ENCODE measurements around the gene KLRF1.

KLRF1 gene

GRCh38 chr12:9809338-9809737, 17.9 kb upstream of the KLRF1 start:
- no peak for DNase-seq (ENCODE audit: low read depth)
- no peak overlapping the region for H3K4me3 ChIP-seq (ENCODE audit: low read length)
- TF ChIP-seq, protein P1, sequence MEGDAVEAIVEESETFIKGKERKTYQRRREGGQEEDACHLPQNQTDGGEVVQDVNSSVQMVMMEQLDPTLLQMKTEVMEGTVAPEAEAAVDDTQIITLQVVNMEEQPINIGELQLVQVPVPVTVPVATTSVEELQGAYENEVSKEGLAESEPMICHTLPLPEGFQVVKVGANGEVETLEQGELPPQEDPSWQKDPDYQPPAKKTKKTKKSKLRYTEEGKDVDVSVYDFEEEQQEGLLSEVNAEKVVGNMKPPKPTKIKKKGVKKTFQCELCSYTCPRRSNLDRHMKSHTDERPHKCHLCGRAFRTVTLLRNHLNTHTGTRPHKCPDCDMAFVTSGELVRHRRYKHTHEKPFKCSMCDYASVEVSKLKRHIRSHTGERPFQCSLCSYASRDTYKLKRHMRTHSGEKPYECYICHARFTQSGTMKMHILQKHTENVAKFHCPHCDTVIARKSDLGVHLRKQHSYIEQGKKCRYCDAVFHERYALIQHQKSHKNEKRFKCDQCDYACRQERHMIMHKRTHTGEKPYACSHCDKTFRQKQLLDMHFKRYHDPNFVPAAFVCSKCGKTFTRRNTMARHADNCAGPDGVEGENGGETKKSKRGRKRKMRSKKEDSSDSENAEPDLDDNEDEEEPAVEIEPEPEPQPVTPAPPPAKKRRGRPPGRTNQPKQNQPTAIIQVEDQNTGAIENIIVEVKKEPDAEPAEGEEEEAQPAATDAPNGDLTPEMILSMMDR (conservative IDR thresholded peaks at IDR 0.05; ENCODE audit: low read depth, low read length): no peak

DNA sequence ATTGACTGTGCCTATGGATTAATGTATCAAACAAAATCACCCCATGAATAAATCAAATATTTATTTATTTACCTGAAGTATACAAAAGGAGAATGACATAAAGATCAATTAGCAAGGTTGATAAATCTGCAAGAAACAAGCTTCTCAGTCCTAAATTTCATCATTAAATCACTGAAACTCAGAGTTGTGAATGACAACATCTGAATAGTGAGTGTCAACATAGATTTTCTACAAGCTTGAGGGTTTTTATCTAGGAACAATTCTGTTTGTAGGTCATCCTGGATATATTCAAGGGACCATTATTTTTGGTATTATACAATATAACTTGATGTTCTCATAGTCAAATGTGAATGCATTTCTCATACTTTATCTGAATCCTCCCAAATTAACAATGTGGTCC, 17.4 kb upstream of the KLRF1 start:
- no peak for DNase-seq (ENCODE audit: low read depth)
- TF ChIP-seq, protein P1 (conservative IDR thresholded peaks at IDR 0.05; ENCODE audit: low read depth, low read length): no peak

DNA sequence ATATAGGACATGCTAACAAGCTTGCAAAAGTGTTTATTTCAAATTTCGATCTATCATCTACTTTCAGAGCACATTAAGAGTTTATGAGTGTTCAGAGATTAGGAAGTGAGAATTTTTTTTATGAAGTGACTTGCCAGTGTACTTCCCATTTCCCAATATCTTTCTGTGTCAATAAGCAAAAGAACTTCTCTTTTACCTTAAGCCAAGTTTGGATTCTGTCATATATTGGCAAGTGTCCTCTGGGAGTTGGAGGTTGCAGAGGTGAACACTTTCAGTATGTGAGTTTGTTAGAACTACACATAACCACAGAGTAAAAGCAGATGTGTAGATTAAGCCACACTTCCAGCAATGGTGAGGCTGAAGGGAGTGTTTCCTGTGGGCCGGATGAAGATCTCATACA, 16.6 kb upstream of the KLRF1 start:
- TF ChIP-seq, protein P1 (conservative IDR thresholded peaks at IDR 0.05; ENCODE audit: low read depth, low read length): no peak
- no peak for DNase-seq (ENCODE audit: low read depth)
- no peak overlapping the region for H3K4me3 ChIP-seq (ENCODE audit: low read length)

More for the DNA sequence above, 17.4 kb upstream of the KLRF1 start:
- no peak overlapping the region for H3K4me3 ChIP-seq (ENCODE audit: low read length)

DNA sequence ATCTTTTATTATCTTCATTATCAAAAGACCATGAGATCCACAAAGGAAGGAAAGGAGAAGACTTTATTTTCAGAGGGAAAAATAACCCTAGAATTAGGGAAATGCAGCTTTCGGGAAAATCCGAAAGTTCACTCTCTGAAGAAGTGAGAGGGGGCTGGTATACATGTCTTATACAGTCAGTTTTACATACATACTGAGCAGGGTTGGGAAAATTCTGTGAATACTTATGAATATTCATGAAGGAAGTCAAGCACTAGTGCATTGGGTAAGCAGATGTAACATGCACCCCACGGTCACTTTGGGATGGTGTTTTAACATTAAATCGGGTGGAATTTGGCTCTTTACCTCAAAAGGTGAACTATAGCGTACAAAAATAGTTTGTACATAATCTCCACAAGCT, 15.7 kb upstream of the KLRF1 start:
- no peak for DNase-seq (ENCODE audit: low read depth)
- TF ChIP-seq, protein P1 (conservative IDR thresholded peaks at IDR 0.05; ENCODE audit: low read depth, low read length): no peak
- H3K4me3 ChIP-seq (ENCODE audit: low read length): no peak overlapping the region

GRCh38 chr12:9813821-9814798, 13.2 kb upstream of the KLRF1 start:
- TF ChIP-seq, protein P1 (conservative IDR thresholded peaks at IDR 0.05; ENCODE audit: low read depth, low read length): peak; percentile 83
- DNase-seq (ENCODE audit: low read depth): no peak
- H3K4me3 ChIP-seq (ENCODE audit: low read length): peak overlapping the region; percentile 15

DNA sequence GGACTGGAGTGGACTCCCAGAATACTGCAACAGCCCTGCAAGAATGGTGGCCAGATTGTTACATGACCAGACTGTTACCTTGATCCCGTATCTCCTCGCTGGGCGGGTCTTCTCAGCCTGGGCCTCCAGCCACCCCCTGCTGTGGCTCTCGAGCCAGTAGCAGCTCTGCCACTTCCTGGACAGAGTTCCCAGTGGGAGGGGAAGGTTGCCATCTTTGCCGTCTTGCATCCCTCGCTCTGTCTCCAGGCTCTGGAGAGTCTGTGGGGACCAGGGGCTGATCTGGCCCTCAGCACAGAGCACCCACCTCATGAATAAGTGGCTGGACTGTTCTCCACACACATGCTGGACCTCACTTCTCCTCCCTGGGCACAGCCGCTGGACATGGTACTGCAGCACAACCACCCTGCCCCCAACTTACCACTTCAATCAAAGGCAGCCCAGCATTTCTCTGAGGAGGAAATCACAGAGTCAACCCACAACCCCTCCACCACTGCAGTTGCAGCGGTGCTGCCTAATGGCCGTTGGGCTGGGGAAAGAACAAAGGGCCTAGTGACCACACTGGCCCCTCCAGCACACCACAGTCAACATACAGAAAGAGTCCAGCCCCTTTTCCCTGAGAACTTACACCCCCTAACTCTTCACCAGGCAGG, 6.9 kb upstream of the KLRF1 start:
- TF ChIP-seq, protein P1 (conservative IDR thresholded peaks at IDR 0.05; ENCODE audit: low read depth, low read length): no peak
- H3K4me3 ChIP-seq (ENCODE audit: low read length): no peak overlapping the region

More for the DNA sequence above, 6.9 kb upstream of the KLRF1 start:
- no peak for DNase-seq (ENCODE audit: low read depth)

All from retinal pigment epithelial cell (primary cell).